Measurements from ENCODE around the gene PLCD1.
A peak's percentile ranks its signal among the peaks of the same experiment; 100 is the strongest.
"Not testable (repeated sequence)": the region's sequence is repeated elsewhere in the genome, so short reads cannot be mapped to it uniquely, and the experiment has no call there.

PLCD1 gene

DNA sequence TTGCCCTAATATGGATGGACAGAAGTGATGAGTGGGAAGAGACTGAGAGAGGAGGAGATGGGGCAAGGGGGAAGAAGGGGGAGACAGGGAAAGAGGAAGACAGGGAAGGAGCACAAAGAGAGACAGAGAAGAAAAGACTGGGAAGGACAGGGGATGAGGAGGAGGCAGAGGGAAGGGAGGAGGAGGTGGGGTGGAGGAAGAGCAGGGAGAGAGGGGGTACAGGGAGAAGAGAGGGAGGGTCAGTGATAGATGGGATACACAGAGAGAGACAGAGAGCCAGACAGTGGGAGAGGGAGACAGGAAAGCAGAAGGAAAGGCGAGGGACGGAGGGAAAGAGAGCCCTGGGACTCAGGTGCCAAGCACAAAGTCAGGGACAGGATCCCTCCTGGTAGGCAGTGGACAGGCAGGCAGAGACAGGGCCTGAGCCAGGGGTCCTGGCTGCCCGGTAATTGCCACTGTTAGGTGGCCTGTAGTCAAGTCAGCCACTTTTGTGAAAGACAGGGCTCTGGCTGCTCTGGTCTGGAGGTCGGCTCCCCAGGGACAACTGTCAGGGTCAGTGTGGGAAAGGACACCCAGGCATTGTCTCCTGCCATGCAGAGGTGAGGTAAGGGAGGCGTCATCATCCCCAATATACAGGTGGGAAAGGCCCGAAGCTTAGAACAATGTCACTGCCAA is 29.1 kb downstream of the PLCD1 start:
- DNase-seq (ENCODE audit: low read depth) = no peak

DNA sequence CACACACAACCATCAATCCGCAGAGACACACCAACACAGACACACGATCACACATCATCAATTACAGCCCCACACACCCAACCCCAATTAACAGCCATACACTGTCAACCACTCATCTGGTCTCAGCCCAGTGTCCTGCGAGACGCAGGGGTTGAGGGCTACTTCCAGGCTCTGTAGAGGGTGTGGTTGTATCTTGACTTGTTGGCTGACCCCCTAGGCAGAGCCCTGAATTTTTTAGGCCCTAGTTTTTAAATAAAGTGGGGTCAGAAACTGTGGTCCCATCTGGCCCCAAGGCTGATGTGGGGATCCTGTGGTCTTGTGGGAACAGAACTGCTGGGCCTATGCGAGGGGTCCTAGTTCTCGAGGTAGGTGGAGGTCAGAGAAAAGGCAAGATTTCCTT is 29.6 kb downstream of the PLCD1 start:
- DNase-seq (ENCODE audit: low read depth) = no peak

DNA sequence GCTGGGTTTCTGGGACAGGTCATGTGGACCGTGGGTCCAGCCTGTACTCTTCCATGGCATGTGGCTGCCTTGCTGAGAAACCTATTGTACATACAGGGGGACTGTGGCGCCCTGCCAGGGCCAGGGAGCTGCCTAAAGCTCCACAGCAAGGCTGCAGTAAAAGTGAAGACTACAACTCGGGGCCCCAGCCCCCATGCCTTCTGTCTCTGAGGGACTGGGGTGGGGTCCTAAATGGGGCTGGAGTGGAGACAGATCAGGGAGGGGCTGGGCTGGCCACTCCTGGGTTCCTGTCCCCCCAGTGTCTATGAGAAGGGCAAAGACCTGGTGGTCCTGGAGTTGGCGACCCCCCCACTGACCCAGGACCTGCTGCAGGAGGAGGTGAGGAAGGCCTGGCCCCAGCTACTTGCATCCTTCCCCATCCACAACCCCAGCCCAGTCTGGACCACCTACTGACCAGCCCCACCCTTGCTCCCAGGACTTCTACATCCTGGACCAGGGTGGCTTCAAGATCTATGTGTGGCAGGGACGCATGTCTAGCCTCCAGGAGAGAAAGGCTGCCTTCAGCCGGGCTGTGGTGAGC is 31.6 kb downstream of the PLCD1 start:
- no peak for DNase-seq (ENCODE audit: low read depth)

DNA sequence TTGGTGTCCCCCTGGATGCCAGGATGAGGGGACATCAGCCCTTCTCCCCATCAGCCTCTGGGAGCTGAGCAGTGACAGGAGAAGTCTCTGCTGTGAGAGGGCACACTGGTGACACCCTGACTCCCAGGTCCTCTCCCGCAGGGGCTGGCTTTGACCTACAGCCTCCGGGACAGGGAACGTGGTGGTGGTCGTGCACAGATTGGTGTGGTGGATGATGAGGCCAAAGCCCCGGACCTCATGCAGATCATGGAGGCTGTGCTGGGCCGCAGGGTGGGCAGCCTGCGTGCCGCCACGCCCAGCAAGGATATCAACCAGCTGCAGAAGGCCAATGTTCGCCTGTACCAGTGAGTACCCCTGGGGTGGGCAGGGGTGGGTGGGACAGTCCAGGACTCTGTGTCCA is 32.1 kb downstream of the PLCD1 start:
- DNase-seq (ENCODE audit: low read depth) = no peak

DNA sequence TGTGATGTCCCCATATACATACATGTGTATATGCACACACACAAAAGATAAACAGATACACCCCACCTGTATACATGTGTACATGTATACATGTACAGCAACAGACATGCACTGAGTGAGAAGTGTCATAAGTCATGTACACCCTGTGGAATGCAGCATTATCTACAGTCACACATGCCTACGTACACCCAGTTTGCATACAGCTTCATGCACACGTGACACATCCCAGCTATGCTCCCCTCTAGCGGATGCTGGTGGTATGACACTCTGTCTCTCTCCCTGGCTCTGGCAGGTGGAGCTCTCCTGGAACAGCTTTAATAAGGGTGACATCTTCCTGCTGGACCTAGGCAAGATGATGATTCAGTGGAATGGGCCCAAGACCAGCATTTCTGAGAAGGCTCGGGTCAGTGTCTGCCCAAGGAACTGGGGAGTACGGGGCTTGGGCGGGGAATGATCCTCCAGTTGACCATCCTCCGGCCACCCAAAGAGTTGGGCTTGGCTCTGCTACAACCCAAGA is 32.6 kb downstream of the PLCD1 start:
- peak; percentile 42 for DNase-seq (ENCODE audit: low read depth)

DNA sequence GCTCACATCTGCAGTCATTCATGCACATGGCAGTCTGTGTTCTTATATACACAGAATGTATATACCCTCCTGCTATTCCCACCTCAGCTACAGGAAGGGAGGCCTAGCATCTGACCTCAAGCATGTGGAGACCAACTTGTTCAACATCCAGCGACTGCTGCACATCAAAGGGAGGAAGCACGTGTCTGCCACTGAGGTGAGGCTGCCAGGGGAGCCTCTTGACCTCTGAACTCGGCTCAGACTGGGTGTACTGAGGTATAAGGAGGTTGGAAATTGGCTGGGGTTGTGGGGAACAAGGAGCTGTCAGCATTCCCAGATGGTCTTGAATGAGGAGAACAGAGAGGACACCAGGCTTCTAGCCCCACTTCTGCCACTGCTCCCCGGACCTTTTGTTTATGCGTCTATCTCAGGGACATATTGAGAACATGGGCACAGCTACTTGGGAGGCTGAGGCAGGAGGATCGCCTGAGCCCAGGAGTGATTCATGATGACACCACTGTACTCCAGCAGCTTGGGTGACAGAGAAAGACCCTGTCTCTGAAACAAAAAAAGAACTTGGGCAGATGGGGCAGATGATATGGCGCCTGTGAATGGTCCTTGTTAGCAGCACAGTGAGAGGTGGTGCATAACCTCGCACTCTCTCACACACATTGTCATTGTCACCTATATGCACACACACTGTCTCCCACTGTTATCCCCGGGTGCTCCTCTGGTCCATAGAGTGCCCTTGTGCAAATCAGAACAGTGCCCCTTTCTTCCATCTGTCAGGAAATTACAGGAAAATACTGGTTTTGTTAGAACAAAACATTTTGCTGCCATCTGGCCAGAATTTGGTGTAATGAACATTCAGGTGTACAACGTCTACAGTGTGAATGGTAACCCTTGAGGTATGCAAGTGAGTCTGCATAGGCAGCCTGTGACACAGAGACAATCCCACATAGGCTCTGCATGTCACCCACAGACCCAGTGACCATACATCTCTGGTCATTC is 33.5 kb downstream of the PLCD1 start:
- no peak for DNase-seq (ENCODE audit: low read depth)

DNA sequence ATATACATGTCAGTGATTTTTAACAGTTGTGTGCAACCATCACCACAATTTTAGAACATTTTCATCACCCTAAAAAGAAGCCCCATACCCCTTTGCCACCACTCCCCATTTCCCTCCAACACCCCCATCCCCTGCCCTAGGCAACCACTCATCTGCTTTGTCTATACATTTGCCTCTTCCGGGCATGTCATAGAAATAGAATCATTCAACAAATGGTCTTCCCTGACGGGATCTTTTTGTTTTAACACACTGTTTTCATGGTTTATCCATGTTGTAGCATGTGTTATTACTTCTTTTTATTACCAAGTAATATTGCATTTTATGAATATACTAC is 34.8 kb downstream of the PLCD1 start:
- DNase-seq (ENCODE audit: low read depth) = no peak

DNA sequence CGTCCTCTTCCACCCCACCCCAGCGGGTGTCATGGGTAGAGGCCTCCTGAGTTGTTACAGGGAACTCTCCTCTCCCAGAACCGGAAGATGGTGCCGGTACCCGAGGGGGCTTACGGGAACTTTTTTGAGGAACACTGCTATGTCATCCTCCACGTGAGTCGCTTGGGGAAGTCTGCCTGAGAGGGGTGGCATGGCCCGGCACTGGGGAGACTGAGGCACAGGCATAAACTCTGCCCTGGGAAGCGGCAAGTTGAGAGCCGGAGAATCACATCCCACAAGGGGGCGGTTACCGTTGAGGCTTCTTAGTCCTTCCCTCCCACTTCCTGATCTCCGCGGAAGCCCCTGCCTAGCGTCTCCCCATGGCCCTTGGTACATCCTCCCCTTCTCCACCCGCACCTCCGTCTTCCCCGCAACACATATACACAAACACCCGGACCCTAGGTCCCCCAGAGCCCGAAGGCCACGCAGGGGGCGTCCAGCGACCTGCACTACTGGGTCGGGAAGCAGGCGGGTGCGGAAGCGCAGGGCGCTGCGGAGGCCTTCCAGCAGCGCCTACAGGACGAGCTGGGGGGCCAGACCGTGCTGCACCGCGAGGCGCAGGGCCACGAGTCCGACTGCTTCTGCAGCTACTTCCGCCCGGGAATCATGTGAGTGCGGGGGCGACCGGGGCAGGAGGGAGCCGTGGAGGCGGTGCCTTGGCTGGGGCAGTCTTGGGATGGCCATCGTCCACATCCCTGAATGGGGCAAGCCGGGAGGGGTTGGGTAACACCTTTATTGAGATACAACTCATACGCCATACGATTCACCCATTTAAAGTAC is 35.4 kb downstream of the PLCD1 start:
- peak; percentile 36 for DNase-seq (ENCODE audit: low read depth)

DNA sequence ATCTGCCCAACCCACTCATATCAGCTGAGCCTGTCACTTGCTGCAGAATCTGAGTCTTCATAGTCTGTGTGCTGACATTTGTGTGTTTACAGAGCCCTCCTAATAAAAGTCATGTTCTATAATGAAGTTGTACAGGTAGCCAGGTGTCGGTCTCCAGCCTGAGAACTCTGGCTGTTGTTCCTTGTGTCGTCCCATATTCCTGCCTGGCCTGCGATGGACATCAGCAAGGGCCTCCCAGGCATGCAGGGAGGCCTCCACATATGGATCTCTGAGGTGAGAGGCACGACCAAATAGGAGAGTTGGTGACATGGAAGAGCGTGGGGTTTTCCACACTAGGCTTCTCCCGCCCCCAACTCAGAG is 36.0 kb downstream of the PLCD1 start:
- DNase-seq (ENCODE audit: low read depth) = no peak

DNA sequence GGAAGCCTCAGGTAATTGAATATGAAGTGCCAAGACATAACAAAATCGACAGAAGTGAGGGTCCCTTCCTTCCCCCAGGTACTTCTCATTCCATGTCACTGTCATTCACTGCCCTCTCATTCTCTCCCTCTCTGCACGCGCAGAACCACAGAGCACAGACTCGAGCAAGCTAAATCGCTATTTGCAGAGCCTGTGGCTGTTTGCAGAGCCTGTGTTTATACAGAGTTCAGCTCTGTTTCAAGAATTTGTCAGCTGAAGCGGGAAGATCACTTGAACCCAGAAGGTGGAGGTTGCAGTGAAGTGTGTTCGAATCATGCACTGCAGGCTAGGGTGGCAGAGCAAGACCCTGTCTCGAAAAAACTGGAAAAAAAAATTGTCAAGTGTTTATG is 36.4 kb downstream of the PLCD1 start:
- no peak for DNase-seq (ENCODE audit: low read depth)

DNA sequence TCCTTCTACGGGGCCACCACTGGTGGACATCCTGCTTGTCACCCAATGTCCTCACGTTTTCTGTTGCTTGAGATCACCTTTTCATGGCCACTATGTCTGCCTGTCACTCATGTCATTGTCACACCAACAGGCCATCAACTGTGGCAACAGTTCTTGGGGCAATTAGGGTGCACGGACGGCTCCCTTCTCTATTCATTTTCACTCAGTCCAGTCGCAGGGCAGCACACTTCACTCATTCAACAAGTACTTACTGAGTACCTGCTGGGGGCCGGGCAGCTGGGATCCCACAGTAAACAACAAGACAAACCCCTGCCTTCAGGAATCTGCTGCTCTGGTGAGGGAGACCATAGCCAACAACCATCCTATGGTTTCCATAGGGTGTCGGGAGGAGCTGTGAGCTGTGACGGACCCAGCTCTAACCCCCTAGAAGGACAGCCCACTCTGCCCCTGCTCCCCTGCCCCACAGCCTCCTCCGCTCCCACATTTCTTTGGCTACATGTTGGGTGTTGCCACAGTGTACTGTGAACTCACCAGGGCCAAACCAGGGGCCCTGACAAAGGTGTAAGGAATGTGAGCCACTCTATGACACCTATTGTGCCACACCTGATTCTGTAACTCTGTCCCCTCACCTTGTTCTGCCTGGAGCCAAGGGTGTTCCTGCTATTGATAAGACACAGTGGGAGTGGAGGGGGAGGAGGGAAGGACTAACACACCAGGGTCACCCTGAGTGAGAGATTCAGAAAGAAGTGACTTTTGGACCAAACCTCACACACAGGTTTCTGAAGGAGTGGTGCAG is 37.0 kb downstream of the PLCD1 start:
- DNase-seq (ENCODE audit: low read depth) = no peak

DNA sequence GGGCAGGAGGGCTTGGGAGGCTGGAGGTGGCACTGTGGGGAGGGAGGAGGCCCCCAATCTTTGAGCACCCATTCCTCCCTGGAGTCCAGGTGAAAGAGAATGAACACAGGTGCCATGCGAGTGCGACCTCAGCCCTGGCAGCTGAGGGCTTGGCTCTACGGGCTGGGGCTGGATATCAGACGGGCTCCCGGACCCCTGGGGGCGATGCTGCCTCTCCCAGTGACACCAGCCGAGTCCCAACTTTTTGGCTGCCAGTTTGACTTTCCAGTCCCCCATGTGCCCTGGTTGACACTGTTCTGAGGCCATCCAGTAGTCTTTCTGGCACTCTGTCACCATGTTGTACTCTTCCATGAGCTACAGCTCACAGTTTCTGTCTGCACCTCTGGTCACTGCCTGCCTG is 37.6 kb downstream of the PLCD1 start:
- DNase-seq (ENCODE audit: low read depth) = no peak

DNA sequence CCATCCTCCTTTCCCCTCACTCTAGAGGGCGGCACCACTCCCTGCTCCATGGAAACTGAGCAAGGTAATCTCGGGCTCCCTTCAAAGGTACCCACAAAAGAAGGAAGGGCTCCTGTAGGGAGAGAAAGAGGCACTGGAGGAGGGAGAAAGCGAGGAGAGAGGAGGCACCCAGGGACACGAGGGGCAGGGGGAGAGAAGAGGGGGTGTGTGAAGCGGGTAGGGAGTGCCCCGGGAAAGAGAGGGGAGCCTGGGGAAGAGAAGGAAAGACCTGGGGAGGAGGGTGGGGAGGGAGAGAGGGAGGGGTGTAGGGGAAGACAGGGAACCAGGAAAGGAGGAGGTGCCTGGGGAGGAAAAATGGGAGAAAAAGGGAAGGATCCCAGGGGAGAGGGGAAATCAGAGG is 38.3 kb downstream of the PLCD1 start:
- no peak for DNase-seq (ENCODE audit: low read depth)

DNA sequence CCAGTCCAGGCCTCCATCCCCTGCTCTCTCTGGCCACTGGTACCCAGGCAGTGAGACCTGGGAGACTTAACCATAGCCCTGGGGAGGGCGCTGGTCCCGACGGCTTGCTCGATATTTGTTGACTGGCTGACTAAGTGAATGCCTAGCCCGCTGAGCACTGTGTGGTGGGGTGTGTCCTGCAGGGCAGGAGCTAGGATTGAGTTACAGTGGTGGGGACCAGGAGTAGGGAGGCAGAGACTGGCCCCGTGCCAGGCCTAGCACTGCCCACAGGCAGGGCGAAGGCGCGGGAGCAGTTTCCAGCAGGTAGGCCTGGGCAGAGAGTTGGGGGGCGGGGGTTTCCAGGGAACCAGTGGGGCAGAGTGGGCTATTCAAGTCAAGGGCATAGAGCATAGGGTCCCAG is 38.9 kb downstream of the PLCD1 start, which contains the start of gene VILL:
VILL (plus strand) TSS at position 260 of the 400 bp plus-strand sequence. CDS start 2,887 bp downstream, outside the sequence.
- DNase-seq (ENCODE audit: low read depth) = no peak

DNA sequence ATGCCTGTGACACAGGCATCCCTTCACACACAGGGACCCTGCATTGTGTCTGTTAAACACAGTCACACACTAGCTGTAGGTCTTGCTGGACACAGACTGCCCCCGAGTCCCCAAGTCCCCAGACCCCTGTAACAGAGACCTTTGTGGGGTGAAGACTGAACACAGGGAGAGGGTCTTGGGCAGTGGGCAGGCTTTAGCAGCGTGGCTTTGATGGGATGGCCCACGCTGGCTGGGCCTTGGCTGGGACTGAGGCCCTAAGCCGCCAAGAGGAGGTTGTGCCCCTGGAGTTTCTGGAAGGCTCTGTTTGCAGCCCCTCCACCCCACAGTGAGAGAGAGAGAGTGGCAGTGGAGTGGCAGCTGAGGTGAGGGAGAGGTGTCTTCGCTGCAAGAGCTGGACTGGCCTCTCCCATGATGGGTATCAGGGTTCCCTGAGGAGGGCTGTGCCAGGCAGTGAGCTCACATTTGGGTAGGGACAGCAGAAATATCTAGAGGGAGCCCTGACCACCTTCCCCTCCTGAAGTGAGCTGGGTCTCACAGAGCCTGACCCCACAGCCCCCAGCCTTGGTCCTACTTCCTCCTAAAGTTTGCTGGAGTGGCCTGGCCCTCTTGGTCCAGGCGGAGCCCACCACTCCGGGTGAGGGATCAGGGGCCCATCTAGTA is 39.5 kb downstream of the PLCD1 start:
- no peak for DNase-seq (ENCODE audit: low read depth)

DNA sequence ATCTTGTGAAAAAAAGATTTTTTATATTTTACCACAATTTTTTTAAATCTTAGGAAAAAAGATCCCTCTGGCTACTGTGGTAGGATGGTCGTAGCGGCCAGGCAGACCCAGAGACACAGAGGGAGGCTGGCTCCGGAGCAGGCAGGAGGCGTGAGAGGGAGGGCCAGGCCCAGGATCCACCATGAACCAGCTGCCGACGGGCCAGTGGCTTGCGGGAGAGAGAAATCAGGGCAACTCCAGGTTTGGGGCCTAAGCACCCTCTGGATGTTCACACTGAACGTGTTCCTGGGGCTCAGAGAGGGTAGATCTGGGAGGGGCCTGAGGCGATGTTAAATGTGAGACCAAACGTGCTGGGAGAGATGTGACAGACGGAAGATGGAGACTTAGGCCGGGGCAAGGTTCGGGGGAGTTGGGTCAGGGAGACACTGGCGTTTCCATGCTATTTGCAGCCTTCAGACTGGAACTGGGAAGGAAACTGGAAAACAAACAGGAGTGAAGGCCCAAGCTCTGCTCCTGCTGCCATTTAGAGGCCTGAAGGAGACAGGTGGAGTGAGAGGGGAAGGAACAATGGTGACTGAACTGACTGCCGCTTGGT is 40.4 kb downstream of the PLCD1 start:
- no peak for DNase-seq (ENCODE audit: low read depth)

DNA sequence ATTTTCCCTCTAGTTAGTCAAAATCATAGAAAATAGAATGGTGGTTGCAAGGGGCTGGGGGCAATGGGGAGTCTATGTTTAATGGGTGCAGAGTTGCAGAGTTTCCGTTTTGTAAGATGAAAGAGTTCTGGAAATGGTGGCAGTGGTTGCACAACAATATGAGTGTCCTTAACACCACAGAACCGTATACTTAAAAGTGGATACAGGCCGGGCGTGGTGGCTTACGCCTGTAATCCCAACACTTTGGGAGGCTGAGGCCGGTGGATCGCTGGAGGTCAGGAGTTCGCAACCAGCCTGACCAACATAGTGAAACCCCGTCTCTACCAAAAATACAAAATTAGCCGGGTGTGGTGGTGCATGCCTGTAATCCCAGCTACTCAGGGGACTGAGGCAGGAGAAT is 41.1 kb downstream of the PLCD1 start:
- DNase-seq (ENCODE audit: low read depth) = not testable (repeated sequence)

DNA sequence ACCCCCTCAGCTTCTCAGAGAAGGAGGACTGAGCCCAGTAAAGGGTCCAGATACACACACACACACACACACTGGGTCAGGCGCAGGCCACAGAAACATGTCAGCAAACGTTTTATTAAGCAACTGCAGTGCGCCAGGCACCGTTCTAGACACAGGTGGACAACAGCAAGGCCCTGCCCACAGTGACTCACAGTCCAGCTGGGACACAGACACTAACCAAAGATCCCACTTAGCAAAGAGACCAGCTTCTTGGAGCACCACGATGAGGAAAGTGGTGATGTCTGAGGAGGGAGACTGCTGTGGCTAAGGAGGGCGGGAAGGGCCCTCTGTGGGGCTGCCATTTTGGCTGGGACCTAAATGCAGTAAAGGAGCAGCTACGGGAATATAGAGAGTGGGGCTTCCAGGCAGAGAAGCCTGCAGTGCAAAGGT is 41.7 kb downstream of the PLCD1 start:
- DNase-seq (ENCODE audit: low read depth) = no peak

DNA sequence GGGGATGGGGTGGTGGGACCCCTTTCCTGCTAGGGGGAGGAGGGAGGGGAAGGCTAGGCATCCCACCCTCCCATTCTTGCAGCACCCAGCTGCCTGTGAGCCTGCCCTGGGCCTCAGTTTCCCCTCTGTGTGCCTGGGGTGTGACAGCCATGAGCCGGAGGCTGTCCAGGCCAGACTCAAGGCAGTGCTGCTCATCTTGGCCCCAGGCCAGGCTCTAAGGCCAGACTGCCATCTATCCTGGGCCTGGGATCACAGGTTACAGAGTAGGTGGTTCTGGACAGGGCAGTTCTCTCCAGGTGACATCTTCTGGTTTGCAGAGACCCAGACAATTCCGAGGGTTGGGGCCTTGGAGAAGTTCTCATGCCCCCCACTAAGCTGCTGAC is 42.1 kb downstream of the PLCD1 start:
- DNase-seq (ENCODE audit: low read depth) = no peak
